Natural killer cell (primary cell): ENCODE data around the gene MAFG. TPM values are rescaled to one million over a fixed set of nuclear protein-coding genes. Genes with fewer than 3 reads are reported as not detected.

ENCODE experiments used
- ATAC-seq, 3 donors: fragments of 150-1000 bp in 2 of 3; fragments of 200-7000 bp in 1 of 3; cut with Tn5 transposase; 1 replicate in 1 of 3; 2 replicates in 2 of 3; pipeline ENCODE4 v1.10.0; 2021; ENCODE audit warnings: mild to moderate bottlenecking in 2 of 3, moderate library complexity in 2 of 3
- DNase-seq, 2 donors: peaks; one replicate each; pipeline versions ENCODE4 v3.0.0 to v3.0.0-alpha.2; 2013 to 2021; ENCODE audit warnings: mixed read lengths in 1 of 2
- H3K27ac ChIP-seq: one replicate; pipeline ENCODE4 v1.5.1; 2013; ENCODE audit warnings: mild to moderate bottlenecking, low read length
- H3K27me3 ChIP-seq: one replicate; pipeline ENCODE4 v1.6.1; 2013; ENCODE audit warnings: low read length; ENCODE audit not compliant: control insufficient read depth, insufficient read depth
- H3K36me3 ChIP-seq: one replicate; pipeline ENCODE4 v1.6.1; 2013; ENCODE audit warnings: low read length; ENCODE audit not compliant: control insufficient read depth, insufficient read depth
- H3K4me1 ChIP-seq: one replicate; pipeline ENCODE4 v1.6.1; 2013; ENCODE audit warnings: low read length; ENCODE audit not compliant: control insufficient read depth, insufficient read depth
- H3K4me3 ChIP-seq: one replicate; pipeline ENCODE4 v1.5.1; 2013; ENCODE audit warnings: low read length
- H3K9me3 ChIP-seq: one replicate; pipeline ENCODE4 v1.6.1; 2013; ENCODE audit warnings: low read length; ENCODE audit not compliant: control insufficient read depth, insufficient read depth
- H3K27ac Mint-ChIP-seq, 2 donors: one replicate each; pipeline ENCODE4 v1.8.0; 2022; ENCODE audit warnings: mild to moderate bottlenecking in 2 of 2, mixed read lengths in 2 of 2, moderate library complexity in 1 of 2
- H3K27me3 Mint-ChIP-seq, 2 donors: one replicate each; pipeline ENCODE4 v1.8.0; 2022; ENCODE audit warnings: low read depth in 2 of 2, mixed read lengths in 2 of 2
- H3K36me3 Mint-ChIP-seq: one replicate; pipeline ENCODE4 v1.8.0; 2022; ENCODE audit warnings: mixed read lengths
- H3K4me1 Mint-ChIP-seq, 2 donors: one replicate each; pipeline ENCODE4 v1.8.0; 2022; ENCODE audit warnings: mixed read lengths in 2 of 2
- H3K4me3 Mint-ChIP-seq: one replicate; pipeline ENCODE4 v1.8.0; 2022; ENCODE audit warnings: mild to moderate bottlenecking, moderate library complexity, mixed read lengths
- H3K9me3 Mint-ChIP-seq, 2 donors: one replicate each; pipeline ENCODE4 v1.8.0; 2022; ENCODE audit warnings: mixed read lengths in 2 of 2
- WGBS: methylation state at CpG from one replicate; pipeline ENCODE4 v1.1.7; 2013; ENCODE audit warnings: missing lambda C conversion rate; ENCODE audit not compliant: insufficient coverage; 5-methylcytosine and 5-hydroxymethylcytosine counted together
- intact Hi-C: fragments of 100-400 bp; cut with micrococcal nuclease; formaldehyde crosslinking; loops from one replicate; pipeline ENCODE4 v1.14.2; 2022
- total RNA-seq, 4 donors: library from RNA; stranded (reverse); fragments of 120-200 nt in 1 of 4; gene quantifications; one replicate each; pipeline versions ENCODE4 v1.2.3 to v1.2.4, GENCODE V29; 2013 to 2022
- TF ChIP-seq, protein P1 (sequence below): fragments of 200-600 bp; IDR thresholded peaks from one replicate; pipeline ENCODE4 v1.8.0; 2022; ENCODE audit warnings: antibody characterized with exemption

MAFG gene
- total RNA-seq, 3 donors from 2014 or later (not counting 1 experiment from before 2014, with no cell fraction given), result 11.9 to 14.6 (median 13.2) TPM

DNA sequence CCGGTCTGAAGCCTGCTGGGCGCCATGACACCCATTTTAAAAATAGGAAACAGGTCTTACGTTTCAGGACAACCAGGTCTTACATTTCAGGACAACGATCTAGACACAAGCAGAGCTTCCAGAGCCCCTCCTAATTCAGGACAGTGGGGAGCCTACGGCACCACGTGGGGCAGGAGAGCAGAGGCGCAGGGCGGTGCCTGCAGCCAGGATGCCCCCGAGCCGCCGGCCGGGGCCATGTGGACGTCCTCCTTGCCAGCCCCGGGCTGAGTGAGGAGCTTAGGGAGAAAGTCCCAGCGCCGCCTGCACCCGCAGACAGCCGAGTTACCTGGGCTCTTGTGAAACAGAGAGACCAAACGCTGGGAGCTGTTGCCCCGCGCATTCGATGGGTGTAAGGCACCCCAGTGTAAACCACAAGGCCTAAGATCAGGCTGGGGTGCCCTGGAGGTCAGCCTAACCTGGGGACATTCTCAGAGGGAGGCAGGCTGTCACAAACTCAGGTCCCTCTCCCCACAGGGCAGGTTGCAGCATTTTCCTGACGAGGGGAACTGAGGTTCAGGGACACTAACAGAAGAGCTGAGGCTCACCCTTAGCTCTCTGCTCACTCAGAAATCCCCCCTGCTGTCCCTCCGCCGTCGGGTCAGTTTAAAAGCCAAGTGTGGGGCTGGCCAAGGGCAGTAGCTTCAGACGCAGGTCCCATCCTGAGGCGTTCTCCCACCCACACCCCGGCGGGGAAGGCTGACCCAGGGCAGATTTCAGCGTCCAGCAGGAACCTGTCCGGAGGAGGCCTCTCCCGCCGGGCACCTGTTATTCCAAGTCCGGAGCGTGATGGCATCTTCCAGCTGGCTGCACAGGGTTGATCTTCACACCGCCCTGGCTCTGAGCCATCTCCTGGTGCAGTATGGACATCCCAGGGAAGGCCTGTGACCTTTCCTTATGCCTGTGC lies 35.2 kb upstream of the MAFG start:
- H3K27ac Mint-ChIP-seq, result no peak overlapping the region
- Histone ChIP-seq H3K27ac (no peak overlapping the region), H3K4me3 (no peak overlapping the region), H3K27me3 (peaks cover 27% of the 10 kb centered on the region), H3K36me3 (no peaks in the 10 kb centered on the region), H3K9me3 (no peaks in the 10 kb centered on the region), H3K4me1 (peaks cover 37% of the 10 kb centered on the region)
- peak overlapping the region; percentile 52 for H3K4me3 Mint-ChIP-seq
- WGBS, result 89% methylated on average over 37 of the region's 37 CpGs
- TF ChIP-seq, protein P1, sequence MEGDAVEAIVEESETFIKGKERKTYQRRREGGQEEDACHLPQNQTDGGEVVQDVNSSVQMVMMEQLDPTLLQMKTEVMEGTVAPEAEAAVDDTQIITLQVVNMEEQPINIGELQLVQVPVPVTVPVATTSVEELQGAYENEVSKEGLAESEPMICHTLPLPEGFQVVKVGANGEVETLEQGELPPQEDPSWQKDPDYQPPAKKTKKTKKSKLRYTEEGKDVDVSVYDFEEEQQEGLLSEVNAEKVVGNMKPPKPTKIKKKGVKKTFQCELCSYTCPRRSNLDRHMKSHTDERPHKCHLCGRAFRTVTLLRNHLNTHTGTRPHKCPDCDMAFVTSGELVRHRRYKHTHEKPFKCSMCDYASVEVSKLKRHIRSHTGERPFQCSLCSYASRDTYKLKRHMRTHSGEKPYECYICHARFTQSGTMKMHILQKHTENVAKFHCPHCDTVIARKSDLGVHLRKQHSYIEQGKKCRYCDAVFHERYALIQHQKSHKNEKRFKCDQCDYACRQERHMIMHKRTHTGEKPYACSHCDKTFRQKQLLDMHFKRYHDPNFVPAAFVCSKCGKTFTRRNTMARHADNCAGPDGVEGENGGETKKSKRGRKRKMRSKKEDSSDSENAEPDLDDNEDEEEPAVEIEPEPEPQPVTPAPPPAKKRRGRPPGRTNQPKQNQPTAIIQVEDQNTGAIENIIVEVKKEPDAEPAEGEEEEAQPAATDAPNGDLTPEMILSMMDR, result no peak
- no peaks in the 10 kb centered on the region for H3K9me3 Mint-ChIP-seq
- peaks cover 24 to 33% of the 10 kb centered on the region in 2 donors for H3K27me3 Mint-ChIP-seq
- DNase-seq (no peak), ATAC-seq (no peak)
- no peaks in the 10 kb centered on the region for H3K4me1 Mint-ChIP-seq
- intact Hi-C loops, result loop anchor here (5.0 kb wide), 1 partner anchor 75 kb away; the partner anchor contains the start of gene DCXR
- no peaks in the 10 kb centered on the region for H3K36me3 Mint-ChIP-seq

DNA sequence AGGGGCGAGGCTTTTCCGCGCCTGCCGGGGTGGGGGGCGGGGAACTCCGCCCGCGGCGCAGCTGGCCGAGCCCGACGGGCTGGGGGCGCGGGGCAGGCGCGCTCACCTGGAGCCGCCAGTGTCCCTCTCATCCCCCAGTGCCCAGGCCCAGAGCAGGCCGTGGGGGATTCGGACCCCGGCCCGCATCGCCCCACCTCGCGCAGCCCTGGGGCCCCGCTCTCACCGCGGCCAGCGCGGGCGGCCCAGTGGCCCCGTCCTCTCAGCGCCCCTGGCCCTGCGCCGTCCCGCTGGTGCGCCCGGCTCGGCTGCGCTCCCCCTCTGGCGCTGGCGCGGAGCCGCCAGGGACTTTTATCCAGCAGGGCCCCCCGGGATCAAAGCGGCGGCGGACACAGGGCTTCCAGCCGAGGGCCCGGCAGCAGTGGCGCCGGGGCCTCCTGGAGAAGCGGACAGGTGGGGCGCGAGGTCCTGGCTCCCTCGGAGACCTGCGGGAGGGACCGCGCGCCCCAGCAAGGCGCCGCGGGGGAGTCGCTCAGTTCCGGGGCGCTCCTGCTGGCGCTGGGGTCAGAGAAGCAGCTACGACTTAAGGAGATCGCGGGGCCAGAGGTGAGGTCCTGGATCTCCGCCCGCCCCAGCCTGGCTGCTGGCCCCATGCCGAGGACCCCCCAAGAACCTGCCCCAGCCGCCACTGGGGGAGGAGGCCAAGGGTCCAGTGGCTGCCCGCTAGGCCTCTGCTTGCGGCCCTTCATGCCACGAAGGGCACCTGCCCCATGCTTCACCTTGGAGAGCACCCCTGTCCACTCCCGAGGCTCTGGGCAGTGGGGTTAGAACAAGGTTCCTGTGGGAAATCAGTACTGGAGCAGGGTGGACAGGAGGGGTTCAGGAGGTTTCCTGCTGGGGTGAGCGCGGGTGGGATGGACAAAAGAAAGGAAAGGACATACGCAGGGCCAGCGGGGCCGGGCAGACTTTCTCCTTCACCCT lies 34.3 kb upstream of the MAFG start:
- H3K4me3 Mint-ChIP-seq, result peak overlapping the region; percentile 52
- no peak overlapping the region for H3K27ac Mint-ChIP-seq
- intact Hi-C loops, result loop anchor here (5.0 kb wide), 1 partner anchor 75 kb away; the partner anchor contains the start of gene DCXR
- ATAC-seq (no peak), DNase-seq (no peak)
- 25% methylated on average over 82 of the region's 82 CpGs for WGBS
- no peaks in the 10 kb centered on the region for H3K9me3 Mint-ChIP-seq
- Histone ChIP-seq H3K4me3 (no peak overlapping the region), H3K4me1 (peaks cover 28% of the 10 kb centered on the region), H3K27ac (no peak overlapping the region), H3K9me3 (no peaks in the 10 kb centered on the region), H3K36me3 (no peaks in the 10 kb centered on the region), H3K27me3 (peaks cover 27% of the 10 kb centered on the region)
- no peaks in the 10 kb centered on the region for H3K36me3 Mint-ChIP-seq
- no peaks in the 10 kb centered on the region for H3K4me1 Mint-ChIP-seq
- H3K27me3 Mint-ChIP-seq, result peaks cover 24 to 33% of the 10 kb centered on the region in 2 donors
- TF ChIP-seq, protein P1, result no peak

DNA sequence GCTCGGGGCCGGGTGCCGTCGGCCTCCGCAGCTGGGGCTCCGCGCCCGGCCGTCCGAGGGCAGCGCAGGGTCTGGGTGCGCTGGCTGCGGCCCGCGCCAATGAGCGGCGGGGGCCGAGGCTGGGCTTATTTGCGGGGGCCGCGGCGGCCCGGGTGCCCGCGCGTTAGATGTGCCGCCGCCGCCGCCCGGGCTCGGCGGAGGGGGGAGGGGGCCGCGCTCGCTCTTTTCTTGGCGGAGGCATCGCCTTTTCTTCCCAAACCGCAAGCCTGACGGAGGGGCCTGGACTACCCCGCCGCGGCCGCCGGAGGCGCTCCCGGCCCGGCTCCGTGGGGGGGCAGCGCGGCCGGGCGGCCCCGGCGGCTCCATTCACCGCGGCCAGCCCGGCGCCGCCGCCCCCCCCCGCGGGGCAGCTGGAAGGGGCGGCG lies 33.6 kb upstream of the MAFG start, which contains the start of gene NOTUM:
Gene NOTUM (minus strand): TSS at position 101 of the 425 bp plus-strand sequence. CDS start 278 bp downstream, outside the sequence.
- no peak within 1 kb of the TSS for H3K27ac Mint-ChIP-seq
- H3K9me3 Mint-ChIP-seq, result no peaks in the 10 kb centered on the region
- Histone ChIP-seq H3K4me3 (peak within 1 kb of the TSS; percentile 7), H3K27me3 (peaks cover 25% of the 10 kb centered on the region), H3K36me3 (no peaks in the 10 kb centered on the region), H3K27ac (no peak within 1 kb of the TSS), H3K4me1 (peaks cover 28% of the 10 kb centered on the region), H3K9me3 (no peaks in the 10 kb centered on the region)
- peak within 1 kb of the TSS; percentile 52 for H3K4me3 Mint-ChIP-seq
- WGBS, result under 1% methylated on average over 65 of the region's 65 CpGs
- H3K36me3 Mint-ChIP-seq, result no peaks in the 10 kb centered on the region
- ATAC-seq (peak in 2 of 3 donors; percentile 5 to 14), DNase-seq (peak in 1 of 2 donors; percentile 52)
- TF ChIP-seq, protein P1, result no peak
- peaks cover 24 to 30% of the 10 kb centered on the region in 2 donors for H3K27me3 Mint-ChIP-seq
- no peaks in the 10 kb centered on the region for H3K4me1 Mint-ChIP-seq
- intact Hi-C loops, result loop anchor here (5.0 kb wide), 1 partner anchor 76 kb away; the partner anchor contains the start of gene DCXR
